ENCODE results near the gene MFF.

MFF gene

GRCh38 chr2:227324995-227325838 lies at the start of gene MFF:
TSS of gene MFF (plus strand) at chr2:227325251. CDS start at chr2:227330666, 5,415 bp downstream.
- DNase-seq: peak; percentile 90

GRCh38 chr2:227280895-227281294 lies 44.2 kb upstream of the MFF start:
- no peak for DNase-seq

GRCh38 chr2:227285741-227286236 lies 39.3 kb upstream of the MFF start:
- DNase-seq: no peak

- no peak for DNase-seq
Measured at GRCh38 chr2:227287771-227288170, 37.3 kb upstream of the MFF start.

GRCh38 chr2:227292314-227292713 lies 32.7 kb upstream of the MFF start:
- no peak for DNase-seq

GRCh38 chr2:227293531-227293930 lies 31.5 kb upstream of the MFF start:
- no peak for DNase-seq

GRCh38 chr2:227295806-227296205 lies 29.2 kb upstream of the MFF start:
- no peak for DNase-seq

GRCh38 chr2:227296671-227297405 lies 28.2 kb upstream of the MFF start:
- no peak for DNase-seq

GRCh38 chr2:227301523-227301922 lies 23.5 kb upstream of the MFF start:
- DNase-seq: no peak

- DNase-seq: no peak
Measured at GRCh38 chr2:227308784-227309183, 16.3 kb upstream of the MFF start.

GRCh38 chr2:227310756-227311110 lies 14.3 kb upstream of the MFF start:
- DNase-seq: no peak

GRCh38 chr2:227311861-227312506 lies 13.1 kb upstream of the MFF start:
- no peak for DNase-seq

- no peak for DNase-seq
Measured at GRCh38 chr2:227312579-227312978, 12.5 kb upstream of the MFF start.

- DNase-seq: no peak
Measured at GRCh38 chr2:227313310-227313709, 11.7 kb upstream of the MFF start.

- no peak for DNase-seq
Measured at GRCh38 chr2:227317834-227318233, 7.2 kb upstream of the MFF start.

- DNase-seq: no peak
Measured at GRCh38 chr2:227320305-227321094, 4.6 kb upstream of the MFF start.

GRCh38 chr2:227322530-227323205 lies 2.4 kb upstream of the MFF start:
- DNase-seq: no peak

GRCh38 chr2:227323818-227324217 lies 1.2 kb upstream of the MFF start:
- DNase-seq: no peak

GRCh38 chr2:227324642-227324994 lies 433 bp upstream of the MFF start:
- DNase-seq: peak; percentile 69

- DNase-seq: no peak
Measured at GRCh38 chr2:227325839-227326195, 766 bp downstream of the MFF start.

GRCh38 chr2:227326783-227327182 lies 1.7 kb downstream of the MFF start:
- no peak for DNase-seq

GRCh38 chr2:227335713-227336112 lies 10.7 kb downstream of the MFF start:
- DNase-seq: no peak
